Suppressor macrophage (primary cell): ENCODE measurements around the gene PAK1.
"Not testable (repeated sequence)": the region's sequence is repeated elsewhere in the genome, so short reads cannot be mapped to it uniquely, and the experiment has no call there.

Source experiments
- DNase-seq, 4 experiments: peaks; one replicate each; pipeline ENCODE4 v3.0.0-alpha.2; 2020 to 2022

PAK1 gene

DNA sequence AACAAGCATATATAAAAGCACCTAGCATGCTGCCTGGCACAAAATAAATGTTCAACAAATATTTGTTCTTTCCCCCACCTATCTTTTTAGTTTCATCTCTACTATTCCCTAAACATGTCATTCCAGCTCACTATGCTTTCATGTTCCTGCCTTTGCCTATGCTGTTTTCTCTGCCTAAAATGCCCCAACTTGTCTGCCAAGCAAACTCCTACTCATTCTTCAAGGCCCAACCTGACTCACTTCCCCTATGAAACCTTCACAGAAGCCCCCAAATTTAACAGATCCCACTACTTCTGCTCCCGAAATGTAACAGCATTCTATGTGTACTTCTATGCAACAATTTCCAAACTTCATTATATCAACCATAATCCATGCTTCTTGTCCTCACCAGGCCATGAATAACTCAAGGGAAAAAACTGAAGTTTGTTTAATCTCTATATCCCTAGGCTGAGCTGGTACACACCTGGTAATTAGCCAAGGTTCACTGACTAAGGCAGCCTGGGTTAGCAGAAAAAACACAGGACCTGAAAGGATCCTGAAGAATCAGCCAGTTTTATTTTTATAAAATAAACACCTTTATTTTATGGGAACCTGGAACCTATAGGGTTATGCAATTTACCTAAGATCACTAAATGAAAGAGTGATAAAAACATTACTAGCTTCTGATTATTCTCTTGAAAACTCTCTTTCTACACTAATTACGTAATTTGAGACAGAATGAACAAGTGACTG, 72.2 kb downstream of the PAK1 start:
- no peak for DNase-seq

DNA sequence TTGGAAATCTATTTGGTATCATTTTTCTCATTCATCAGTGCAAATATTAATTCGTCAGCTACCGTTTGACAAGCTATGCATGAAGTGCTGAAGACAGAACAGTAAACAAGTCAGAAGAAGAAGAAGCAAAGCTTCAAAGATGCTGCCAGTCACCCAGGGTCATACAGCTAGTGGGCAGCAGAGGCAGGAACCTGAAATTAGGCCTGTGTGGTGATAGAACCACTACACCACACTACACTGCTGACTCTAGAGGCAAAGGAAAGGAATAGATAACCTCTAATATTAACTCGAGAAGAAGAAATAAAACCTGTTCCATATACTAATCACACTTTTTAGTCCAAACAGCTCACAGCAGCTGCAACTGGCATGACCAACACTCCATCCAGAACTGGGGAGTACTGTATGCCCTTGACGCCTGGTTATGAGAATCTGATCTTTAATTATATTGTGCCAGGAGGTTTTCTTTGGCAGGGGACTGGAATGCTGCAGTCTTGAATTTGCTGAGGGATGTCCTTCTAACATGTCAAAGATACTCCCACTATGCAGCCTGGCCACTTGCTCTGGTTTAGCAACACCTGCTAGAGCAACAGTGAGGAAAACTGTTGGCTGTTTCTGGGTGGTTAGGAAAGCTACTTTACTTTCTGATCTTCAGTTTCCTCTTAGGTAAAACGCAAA, 73.0 kb downstream of the PAK1 start:
- DNase-seq: no peak

DNA sequence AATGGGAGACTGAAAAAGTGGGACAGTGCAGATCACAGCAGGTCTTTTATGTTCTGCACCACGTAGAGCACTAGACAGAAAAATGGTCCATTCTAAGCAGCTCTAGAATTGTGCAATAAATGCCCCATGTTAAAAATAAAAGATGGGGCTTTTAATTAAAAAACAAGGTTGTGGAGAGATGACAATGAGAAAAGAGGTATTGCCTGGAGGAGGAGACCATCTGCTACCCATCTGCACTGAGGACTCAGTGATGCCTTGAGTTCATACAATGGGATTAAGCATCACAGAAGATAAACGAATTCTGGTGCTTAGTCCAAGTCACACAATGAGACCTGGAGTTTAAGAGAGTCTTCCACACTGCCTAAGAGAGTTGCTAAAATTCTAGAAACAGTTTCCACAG, 73.6 kb downstream of the PAK1 start:
- no peak for DNase-seq

DNA sequence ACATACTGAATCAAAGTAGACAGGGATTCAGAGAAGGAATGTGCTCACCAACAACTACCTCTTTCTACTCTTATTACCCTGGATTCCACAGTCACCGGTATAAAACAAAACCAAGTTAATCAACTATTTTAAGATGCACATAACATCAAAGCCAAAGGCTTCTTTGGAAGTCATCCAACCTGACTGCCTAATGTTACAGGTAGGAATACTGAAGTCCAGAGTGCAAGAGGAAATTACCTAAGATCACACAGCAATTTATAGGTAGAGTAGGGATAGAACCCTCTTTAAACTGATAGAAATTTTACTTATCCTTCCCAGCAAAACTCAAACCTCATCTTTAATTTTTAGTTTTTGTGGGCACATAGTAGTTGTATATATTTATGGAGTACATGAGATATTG, 76.3 kb downstream of the PAK1 start:
- DNase-seq: no peak

DNA sequence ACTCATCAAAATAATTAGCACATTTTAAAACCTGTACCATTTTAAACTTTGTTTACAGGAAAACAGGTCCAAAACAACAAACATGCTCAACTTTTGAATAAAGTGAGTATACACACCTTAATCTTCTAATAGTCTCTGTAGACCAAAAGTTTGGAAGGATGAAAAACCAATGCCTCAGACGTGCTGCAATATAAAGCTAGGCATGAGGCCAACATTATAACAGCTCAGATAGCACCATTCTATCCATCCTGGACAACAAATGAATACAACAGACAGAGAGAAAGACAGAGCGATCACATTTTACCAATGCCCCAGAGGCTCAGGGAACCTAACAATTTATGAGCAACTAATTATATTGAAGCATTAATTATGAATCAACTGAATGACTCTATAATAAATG, 77.0 kb downstream of the PAK1 start:
- DNase-seq: no peak

DNA sequence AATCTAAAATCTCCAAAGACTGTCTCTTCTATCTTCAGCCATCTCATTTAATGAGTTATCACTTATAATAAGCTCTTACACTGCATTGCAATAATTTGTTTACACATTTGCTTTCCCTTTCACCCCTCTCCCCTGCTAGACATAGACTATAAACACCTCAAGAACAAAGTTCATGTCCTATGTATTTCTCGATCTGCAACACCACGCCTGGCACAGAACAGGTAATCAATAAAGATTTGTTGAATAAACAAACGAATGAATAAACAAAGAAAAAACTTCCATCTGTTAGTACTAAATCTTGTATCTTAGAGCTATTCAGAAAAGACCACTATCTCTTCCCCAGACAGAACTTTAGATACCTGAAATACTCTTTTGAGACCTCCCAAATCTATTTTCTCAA, 77.6 kb downstream of the PAK1 start:
- no peak for DNase-seq

DNA sequence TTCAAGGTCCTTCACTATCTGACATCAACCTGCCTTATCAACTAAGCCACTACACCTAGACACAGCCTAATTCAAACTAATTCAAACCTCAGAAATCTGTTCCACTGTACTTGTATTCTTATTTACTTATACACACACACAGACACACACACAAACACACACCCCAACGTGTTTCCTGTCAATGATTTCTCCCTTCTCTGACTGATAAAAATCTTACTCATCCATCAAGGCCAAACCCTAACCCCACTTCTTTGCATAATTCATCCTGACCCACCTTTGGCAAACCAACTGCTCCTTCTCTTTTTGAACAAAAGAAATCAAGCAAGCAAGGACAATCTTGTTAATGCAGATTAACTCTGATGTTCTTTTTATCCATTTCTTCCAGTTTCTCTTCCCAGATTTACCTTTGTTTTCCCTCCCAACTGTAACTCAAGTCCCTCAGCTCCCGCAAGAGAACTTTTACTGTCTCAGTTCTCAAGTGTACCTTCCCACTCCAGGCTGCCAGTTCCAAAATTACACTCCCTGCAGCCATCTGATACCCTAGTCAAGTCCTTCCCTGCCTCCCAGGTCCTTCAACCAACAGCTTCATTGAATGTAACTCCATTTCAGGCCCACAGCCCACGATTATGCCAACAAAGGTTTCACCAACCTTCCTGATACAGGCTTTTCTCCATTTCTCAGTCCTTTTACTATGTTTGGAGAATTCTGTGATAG, 78.3 kb downstream of the PAK1 start:
- DNase-seq: no peak

DNA sequence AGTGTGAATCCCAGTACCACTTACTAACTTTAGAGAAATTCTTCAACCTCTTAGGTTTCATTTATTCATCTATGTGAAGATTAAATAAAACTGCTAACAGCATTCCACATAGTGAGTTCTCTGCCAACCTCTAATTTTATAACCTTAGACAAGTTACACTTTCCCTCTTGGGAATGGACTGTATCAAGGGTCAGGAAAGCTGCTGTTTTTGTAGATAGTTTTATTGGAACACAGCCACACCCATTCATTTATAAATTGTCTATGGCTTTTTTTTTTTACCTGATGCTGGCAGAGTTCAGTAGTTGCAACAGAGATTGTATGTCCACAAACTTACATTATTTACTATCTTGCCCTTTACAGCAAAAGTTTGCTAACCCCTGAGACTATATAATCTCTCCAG, 81.1 kb downstream of the PAK1 start:
- no peak for DNase-seq

DNA sequence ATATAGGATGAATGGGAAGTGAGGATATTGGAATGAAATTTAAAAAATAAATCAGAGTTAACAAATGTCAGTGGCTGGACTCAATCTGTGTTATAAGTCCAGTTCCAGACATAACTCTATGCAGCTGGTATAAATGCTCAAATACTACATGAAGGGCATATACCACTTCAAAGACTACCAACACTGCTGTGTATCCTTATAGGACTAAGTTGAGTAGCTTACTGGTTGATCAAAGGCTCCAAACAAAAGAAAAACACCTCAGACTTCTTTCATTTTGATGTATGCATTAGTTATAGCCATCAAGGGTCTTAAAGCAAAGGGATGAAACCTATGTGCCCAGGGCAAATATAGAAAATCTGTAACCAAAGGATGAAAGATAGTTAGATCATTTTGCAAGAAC, 86.2 kb downstream of the PAK1 start:
- DNase-seq: no peak

DNA sequence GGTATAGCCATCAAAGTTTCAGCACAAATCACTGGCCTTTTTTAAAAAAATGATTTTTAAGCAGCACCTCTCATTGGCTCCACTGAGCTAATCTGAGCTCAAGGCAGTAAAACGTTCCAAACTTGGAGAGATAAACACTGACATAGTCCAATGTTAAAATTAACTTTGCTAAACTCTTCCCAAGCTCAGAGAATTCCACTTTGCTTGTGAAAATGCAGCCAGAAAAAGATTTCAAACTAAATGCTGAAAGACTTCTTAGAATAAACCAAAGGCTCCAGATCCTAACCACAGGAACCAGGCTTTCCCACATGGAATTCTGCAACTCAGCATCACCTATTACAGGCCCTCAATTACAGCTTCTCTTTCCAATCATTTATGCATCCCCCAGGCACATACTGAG, 87.7 kb downstream of the PAK1 start:
- no peak for DNase-seq

DNA sequence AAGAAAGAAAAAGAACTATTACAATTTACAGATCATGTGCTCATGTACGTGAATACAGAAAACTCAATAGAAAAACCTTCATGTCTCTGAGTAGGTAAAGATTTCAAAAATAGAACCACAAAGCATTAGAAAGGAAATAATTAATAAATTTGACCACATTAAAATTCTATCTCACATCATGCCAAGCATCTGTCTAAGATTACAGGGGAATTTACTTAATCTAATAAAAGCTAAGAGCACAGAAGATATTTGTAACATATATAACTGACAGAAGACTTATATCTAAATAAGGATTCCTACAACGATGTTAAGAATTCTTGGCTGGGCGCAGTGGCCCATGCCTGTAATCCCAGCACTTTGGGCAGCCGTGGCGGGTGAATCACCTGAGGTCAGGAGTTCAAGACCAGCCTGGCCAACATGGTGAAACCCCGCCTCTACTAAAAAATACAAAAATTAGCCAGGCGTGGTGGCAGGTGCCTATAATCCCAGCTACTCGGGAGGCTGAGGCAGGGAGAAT, 88.6 kb downstream of the PAK1 start:
- not testable (repeated sequence) for DNase-seq

DNA sequence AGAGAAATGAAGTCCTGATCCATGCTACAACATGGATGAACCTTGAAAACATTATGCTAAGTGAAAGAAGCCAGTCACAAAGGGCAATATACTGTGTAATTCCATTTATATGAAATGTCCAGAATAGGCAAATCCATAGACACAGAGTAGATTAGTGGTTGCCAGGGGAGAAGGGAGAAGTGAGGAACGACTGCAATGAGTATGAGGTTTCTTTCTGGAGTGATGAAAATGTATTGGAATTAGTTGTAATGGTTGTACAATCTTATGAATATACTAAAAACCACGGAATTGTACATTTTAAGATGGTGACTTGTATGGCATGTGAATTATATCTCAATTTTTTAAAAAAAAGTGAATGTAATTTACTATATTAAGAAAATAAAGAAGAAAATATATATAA, 89.3 kb downstream of the PAK1 start:
- DNase-seq: no peak

DNA sequence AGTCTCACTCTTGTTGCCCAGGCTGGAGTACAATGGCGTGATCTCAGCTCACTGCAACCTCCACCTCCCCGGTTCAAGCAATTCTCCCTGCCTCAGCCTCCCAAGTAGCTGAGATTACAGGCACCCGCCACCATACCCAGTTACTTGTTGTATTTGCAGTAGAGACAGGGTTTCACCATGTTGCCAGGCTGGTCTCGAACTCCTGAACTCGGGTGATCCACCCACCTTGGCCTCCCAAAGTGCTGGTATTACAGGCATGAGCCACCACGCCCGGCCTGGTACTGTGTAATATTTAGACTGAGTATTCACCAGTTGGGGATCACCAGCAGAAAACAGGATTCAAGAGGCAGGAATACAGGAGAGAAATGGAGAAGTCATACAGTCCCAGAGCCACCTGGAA, 90.5 kb downstream of the PAK1 start:
- DNase-seq: not testable (repeated sequence)

DNA sequence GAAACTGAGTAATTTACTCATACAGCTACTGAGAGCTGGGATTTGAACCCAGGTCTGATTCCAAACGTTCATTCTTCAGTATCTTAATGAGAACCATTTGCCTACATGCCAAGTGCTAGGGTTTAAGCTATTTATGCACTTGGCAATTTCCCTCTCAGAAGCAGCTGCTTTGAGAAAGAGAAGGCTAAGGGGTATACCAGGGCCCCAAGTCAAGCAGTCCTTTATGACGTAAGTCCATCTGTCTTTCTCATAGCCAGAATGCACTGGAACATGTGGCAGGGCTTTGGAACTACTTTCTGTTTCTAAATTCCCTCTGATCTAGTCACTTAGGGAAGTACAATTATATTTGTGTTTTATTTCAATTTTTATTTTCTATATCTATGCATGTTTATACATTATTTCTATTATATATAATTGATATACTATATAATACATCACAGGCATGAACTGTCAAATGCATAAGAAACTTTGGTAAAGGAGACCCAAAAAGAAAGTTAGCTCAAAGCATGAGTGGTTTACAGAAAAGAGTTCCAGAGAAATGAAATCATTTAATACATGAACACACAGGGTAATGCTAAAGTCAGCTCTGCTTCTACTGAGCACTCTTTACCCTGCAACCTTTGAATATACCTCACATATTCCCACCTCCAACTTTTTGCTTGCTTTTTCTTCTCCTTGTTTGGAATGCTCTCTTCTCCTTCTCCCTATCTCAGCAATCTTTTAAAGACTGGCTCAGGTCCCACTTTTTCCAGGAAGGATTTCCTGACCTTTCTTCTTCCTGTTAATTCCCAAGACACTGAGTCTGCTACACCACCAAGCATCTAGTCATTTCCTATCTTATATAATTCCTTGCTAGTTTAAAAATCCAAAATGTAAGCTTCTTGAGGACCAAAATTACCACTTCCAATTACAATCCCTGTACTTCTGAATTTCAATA, 91.9 kb downstream of the PAK1 start:
- peak in 1 of 4 experiments; percentile 8 for DNase-seq

DNA sequence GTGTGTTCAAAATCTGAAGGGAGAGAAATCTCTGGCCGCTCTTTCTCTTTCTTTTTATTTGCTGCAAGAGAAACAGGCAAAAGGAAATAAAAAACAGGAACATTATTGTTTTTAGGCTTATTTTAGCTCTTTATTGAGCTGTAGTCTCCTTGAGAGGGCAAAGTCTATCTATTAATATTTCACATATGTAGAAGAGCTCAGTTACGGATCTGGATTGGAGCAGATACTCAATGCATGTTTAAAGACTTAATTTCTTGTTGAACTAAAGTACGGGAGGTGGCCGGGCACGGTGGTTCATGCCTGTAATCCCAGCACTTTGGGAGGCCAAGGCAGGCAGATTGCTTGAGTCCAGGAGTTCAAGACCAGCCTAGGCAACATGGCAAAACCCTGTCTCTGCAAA, 94.0 kb downstream of the PAK1 start:
- no peak for DNase-seq

DNA sequence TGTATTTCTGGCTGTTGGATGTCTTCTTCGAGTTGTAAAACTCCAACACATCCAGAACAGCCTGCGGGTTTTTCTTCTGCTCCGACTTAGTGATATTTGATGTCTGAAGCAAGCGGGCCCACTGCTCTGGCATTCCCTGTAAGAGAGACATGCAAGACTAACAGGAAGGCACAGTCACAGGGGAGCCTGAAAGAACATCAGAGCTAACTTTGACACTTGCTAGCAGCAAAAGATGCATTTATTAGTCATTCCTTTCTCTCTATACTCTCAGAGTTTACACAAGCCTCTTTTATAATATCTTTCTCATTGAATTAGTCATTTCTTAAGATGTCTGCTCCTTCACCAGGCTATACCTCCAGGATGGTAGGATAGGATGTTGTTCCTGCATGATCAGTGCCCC, 94.6 kb downstream of the PAK1 start:
- DNase-seq: no peak

DNA sequence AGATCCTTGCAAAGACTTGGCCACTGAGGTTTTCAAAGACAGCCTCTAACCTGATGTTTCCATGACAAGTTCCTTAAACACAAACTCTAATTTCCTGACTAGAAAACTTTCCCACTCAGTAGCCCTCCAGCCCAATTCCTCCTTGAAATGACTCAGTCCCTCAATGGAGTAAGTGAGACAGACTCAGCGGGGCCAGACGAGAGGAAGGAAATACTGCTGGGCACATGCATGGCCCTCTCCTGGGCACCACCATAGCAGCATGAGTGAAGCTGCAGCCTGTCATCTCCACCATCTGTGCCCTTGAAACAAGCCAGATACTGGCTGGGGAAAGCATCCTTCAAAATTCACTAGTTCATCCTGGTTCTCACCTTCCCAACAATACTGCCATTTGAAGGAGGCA, 96.2 kb downstream of the PAK1 start:
- DNase-seq: peak; percentile 56 to 63 (median 60)

DNA sequence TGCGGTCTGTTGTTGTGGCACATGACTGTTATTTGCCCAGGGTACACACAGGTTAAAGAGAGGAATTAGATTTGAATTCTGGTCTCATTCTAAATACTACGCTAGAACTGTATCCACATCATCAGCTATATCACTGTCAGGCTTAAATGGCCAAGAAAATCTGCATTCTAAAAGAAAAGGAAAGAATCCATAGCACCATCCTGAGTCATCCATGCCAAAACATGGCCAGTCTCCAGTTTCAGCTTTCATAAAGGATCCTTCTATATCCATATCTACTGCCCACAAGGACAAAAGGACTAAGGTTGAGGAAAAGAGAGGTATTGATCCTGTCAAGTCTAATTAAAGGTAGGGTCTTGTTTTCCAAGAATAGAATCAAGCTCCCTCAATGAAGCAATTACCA, 98.8 kb downstream of the PAK1 start:
- no peak for DNase-seq

DNA sequence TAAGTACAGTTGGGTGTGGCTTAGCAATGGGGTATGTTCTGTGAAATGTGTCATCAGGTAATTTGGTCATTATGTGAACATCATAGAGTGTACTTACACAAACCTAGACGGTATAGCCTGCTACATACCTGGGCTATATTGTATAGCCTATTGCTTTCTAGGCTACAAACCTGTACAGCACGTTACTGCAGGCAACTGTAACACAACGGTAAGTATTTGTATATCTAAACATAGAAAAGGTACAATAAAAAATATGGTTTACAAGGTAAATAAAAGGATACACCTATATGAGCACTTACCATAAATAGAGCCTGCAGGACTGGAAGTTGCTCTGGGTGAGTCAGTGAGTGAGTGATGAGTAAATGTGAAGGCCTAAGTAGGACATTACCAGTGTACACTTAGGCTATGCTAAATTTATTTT, 99.3 kb downstream of the PAK1 start:
- no peak for DNase-seq

DNA sequence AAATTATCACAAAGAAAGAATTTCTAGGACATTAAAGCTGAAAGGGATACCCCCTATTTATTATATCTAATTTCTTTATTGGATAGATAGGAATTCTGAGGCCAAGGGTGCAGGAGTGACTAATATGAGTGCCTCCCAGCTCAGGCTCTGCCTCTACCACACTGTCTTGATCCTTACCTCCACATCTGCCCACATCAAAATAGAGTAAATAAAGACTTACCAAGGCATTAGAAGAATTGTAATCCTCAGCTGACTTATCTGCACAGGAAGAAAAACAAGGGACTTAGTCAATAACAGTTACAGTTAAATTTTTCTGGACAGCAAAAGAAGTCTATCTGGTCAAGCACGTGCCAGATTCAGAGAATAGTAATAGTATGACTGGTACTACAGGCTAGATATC, 99.8 kb downstream of the PAK1 start:
- no peak for DNase-seq

DNA sequence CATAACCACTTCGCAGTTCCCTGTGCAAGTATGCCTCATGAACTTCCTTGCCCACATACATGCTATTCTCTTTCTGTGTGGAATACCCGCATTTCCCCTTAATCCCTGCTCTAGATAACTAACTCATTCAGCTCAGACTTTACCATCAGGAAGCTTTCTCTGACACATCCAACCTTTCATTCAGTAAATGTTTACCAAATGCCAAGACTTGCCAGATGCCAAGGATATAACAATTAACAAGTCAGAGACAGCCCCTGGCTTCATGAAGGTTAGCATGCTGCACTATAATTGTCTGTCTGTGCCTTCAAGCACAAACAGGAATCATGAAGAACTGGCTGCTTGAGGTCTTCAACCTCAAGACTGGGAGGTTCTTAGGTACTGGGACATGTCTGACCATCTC, 101.2 kb downstream of the PAK1 start:
- no peak for DNase-seq

DNA sequence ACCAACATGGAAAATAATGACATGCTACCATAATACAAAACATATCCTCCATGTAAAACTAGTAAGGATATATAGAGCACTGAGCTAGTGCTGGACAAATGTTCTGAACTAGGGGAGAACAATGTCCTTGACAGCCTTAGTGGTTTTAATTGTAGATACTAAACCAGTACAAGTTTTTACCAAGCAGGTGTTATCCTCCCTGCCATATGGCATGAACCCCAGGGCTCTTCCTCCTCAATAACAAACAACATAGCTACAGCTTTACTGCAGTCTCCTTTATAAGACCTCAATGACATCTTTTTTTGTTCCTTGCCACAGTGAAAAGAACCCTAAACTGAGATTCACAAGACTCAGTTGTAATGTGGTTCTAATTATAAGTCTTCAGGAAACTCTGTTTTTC, 102.2 kb downstream of the PAK1 start:
- no peak for DNase-seq

DNA sequence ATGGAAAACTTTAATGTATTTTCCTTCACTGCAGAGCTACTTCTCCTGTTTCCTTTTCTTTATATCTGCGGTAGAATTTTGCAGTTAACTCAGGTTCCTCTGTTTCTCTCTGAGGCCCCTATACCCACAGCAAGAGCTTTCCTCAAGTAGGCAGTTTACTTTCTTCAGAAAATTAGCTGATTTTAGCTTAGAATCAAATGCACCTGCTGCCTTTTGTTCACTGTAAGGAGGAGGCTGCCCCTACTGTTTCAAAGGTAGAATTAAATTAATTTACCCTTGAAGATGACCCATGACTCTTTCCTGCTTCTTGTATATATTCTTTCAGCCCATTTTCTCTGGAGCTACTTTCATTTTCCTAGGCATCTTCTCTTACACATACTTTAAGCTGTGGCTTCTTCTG, 103.7 kb downstream of the PAK1 start:
- DNase-seq: no peak
